ENCODE measurements around the gene LCAT. TPM values are rescaled to one million over a fixed set of nuclear protein-coding genes. Genes with fewer than 3 reads are reported as not detected.

The LCAT gene
- total and polyA plus RNA-seq, 9 of the 15 experiments (the other 6 are each of a cell fraction or from before 2014, with no cell fraction given): 0.46 to 21.0 (median 5.0) TPM

DNA sequence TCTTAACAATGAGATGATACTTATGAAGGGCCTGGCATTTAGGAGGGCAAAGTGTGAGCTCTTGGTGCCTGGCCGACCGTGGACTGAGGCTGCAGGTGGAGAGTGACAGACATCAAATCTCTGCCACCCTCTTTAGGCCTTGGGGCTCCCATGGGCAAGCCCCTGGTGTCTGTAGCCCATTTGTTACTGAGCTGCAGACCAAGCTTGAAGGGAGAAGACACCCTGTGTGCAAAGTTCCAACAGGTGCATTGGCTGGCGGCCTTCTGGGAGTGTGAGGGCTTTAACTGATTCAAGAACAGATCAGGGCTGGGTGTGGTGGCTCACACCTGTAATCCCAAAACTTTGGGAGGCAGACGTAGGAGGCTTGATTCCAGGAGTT is 11.5 kb downstream of the LCAT start:
- POLR2A ChIA-PET: interaction anchor here (2.5 kb wide), 1 partner anchor 10 kb away, joined by 8 read pairs; no protein-coding TSS in a partner anchor
- in situ Hi-C loops (cut with MboI): no loop called here
- peaks cover 30% of the 10 kb centered on the region; the same call in 2 of the 3 replicates for H3K36me3 ChIP-seq (ENCODE audit: control insufficient read depth, insufficient read depth, low read length)

More for the DNA sequence above, 11.5 kb downstream of the LCAT start:
- Histone ChIP-seq H3K27ac (ENCODE audit: extremely low read depth, low read depth, low read length) (no peak overlapping the region), H3K4me1 (replicated peaks in 1 of 2; ENCODE audit: control insufficient read depth in 2 of 2, insufficient read depth in 2 of 2, low read length in 2 of 2) (peaks cover 17 to 66% of the 10 kb centered on the region in 2 experiments), H3K9ac (ENCODE audit: insufficient read depth in 1 of 2, low read depth in 2 of 2, low read length in 2 of 2) (peak overlapping the region in 1 of 2 experiments; percentile 53; a peak in 1 of 4 replicates), H3K4me2 (ENCODE audit: insufficient read depth, low read length) (no peak overlapping the region), H2AFZ (ENCODE audit: low read depth, low read length) (no peak overlapping the region), H3K79me2 (ENCODE audit: control insufficient read depth, insufficient read depth, low read length) (peaks cover 41% of the 10 kb centered on the region), H4K20me1 (replicated peaks; ENCODE audit: control insufficient read depth, insufficient read depth, low read length) (no peaks in the 10 kb centered on the region; the same call in 1 of the 2 replicates), H3K27me3 (ENCODE audit: control insufficient read depth in 2 of 2, insufficient read depth in 2 of 2, low read length in 2 of 2) (no peaks in the 10 kb centered on the region), H3K4me3 (no peak overlapping the region), H3K9me3 (replicated peaks; ENCODE audit: control insufficient read depth, insufficient read depth, low read depth, low read length) (no peaks in the 10 kb centered on the region), H3K9me1 (ENCODE audit: control insufficient read depth, insufficient read depth, low read length) (no peaks in the 10 kb centered on the region)
- CTCF ChIA-PET (ENCODE audit: low intra/inter-chr PET ratio): no interaction called here
- no peak for TF ChIP-seq SRSF7 (optimal IDR thresholded peaks at IDR 0.05; ENCODE audit: low read depth, low read length)
- TF ChIP-seq, protein P1, sequence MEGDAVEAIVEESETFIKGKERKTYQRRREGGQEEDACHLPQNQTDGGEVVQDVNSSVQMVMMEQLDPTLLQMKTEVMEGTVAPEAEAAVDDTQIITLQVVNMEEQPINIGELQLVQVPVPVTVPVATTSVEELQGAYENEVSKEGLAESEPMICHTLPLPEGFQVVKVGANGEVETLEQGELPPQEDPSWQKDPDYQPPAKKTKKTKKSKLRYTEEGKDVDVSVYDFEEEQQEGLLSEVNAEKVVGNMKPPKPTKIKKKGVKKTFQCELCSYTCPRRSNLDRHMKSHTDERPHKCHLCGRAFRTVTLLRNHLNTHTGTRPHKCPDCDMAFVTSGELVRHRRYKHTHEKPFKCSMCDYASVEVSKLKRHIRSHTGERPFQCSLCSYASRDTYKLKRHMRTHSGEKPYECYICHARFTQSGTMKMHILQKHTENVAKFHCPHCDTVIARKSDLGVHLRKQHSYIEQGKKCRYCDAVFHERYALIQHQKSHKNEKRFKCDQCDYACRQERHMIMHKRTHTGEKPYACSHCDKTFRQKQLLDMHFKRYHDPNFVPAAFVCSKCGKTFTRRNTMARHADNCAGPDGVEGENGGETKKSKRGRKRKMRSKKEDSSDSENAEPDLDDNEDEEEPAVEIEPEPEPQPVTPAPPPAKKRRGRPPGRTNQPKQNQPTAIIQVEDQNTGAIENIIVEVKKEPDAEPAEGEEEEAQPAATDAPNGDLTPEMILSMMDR (IDR thresholded peaks at IDR 0.05 in 2 of 3, conservative IDR thresholded peaks at IDR 0.05 in 1 of 3; ENCODE audit: insufficient read depth in 2 of 3, low read depth in 1 of 3, low read length in 3 of 3): 0 out of 6 replicates have a peak, but pooled peaks of 1 of the 3 experiments have one; percentile 1
- no TSS peak for BruUV-seq (replicated peaks)
- DNase-seq (ENCODE audit: extremely low read depth in 1 of 4, low spot score in 3 of 4): no peak
- WGBS (ENCODE audit: insufficient coverage, low coverage, missing lambda C conversion rate): 85% methylated on average over 4 of the region's 4 CpGs
- FAIRE-seq: no peak
- intact Hi-C loops (cut with micrococcal nuclease): loop anchor here (10.0 kb wide), 1 partner anchor 408 kb away; the partner anchor contains the start of gene RIPOR1
- no peak for ATAC-seq
